Measurements from ENCODE around the gene RPL7A. TPM values are rescaled to one million over a fixed set of nuclear protein-coding genes. Genes with fewer than 3 reads are reported as not detected.
A peak's percentile ranks its signal among the peaks of the same experiment; 100 is the strongest.

The RPL7A gene
- polyA plus RNA-seq, 1 experiment, result 2,708 TPM

DNA sequence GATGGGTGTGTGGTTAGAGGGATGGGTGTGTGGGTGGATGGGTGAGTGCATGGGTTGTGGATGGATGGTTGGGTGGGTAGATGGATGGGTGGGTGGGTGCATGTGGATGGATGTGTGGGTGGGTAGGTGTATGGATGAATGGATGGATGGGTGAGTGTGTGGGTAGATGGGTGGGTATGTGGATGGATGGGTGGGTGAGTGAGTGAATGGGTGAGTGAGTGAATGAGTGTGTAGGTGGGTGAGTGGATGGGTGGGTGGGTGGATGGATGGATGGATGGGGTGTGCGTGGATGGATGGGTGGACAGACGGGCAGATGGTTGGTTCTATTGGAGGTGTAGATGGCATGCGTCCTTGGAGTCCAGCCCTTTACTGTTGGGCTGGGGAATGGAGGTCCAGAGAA is 45.4 kb downstream of the RPL7A start:
- H3K9me3 ChIP-seq (ENCODE audit: control insufficient read depth, insufficient read depth, low read length), result no peaks in the 10 kb centered on the region
- TF ChIP-seq, protein P1, sequence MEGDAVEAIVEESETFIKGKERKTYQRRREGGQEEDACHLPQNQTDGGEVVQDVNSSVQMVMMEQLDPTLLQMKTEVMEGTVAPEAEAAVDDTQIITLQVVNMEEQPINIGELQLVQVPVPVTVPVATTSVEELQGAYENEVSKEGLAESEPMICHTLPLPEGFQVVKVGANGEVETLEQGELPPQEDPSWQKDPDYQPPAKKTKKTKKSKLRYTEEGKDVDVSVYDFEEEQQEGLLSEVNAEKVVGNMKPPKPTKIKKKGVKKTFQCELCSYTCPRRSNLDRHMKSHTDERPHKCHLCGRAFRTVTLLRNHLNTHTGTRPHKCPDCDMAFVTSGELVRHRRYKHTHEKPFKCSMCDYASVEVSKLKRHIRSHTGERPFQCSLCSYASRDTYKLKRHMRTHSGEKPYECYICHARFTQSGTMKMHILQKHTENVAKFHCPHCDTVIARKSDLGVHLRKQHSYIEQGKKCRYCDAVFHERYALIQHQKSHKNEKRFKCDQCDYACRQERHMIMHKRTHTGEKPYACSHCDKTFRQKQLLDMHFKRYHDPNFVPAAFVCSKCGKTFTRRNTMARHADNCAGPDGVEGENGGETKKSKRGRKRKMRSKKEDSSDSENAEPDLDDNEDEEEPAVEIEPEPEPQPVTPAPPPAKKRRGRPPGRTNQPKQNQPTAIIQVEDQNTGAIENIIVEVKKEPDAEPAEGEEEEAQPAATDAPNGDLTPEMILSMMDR (IDR thresholded peaks at IDR 0.05; ENCODE audit: low read depth, low read length), result no peak
- H3K4me3 ChIP-seq (ENCODE audit: low read depth, low read length), result no peak overlapping the region
- no peak for DNase-seq (ENCODE audit: low read depth, low spot score)
- H3K27ac ChIP-seq (ENCODE audit: low read depth, low read length), result no peak overlapping the region
- H3K27me3 ChIP-seq (ENCODE audit: control insufficient read depth, insufficient read depth, low read length), result peaks cover 12% of the 10 kb centered on the region
- ChIA-PET POLR2A (no interaction called here), CTCF (no interaction called here)

DNA sequence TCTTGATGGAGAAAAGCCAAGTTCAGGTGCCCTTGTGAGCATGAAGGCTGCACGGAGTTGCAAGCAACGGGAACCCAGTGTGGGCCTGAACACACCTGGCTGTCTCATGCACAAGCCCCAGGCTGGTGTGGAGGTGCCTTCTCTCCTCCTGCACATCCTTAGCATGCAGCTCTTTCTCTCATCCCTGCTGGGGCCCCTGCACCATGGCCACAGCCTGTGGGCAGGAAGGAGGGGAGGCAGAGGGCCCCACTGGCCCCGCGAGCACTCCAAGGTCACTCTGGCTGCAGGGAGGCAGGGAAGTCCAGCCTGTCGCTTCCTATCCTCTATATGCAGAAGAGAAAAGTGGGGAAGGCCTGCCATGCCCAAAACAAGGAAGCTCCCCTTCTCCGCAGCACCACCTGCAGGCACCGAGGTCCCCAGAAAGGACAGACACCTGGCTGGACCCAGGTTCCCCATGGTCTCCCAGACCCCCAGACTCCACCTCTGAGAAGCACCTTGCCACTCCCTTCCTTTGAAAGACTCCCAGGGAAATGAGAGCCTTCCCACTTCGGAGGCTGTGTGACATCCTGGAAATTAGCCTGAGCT is 46.8 kb downstream of the RPL7A start:
- DNase-seq (ENCODE audit: low read depth, low spot score), result no peak
- TF ChIP-seq, protein P1 (IDR thresholded peaks at IDR 0.05; ENCODE audit: low read depth, low read length), result no peak
- H3K27ac ChIP-seq (ENCODE audit: low read depth, low read length), result no peak overlapping the region
- ChIA-PET POLR2A (no interaction called here), CTCF (interaction anchor here (1.2 to 1.7 kb wide), 2 partner anchors 18 to 90 kb away, joined by 3 to 4 read pairs; no protein-coding TSS in a partner anchor)
- no peak overlapping the region for H3K4me3 ChIP-seq (ENCODE audit: low read depth, low read length)
- H3K9me3 ChIP-seq (ENCODE audit: control insufficient read depth, insufficient read depth, low read length), result no peaks in the 10 kb centered on the region
- peaks cover 9% of the 10 kb centered on the region for H3K27me3 ChIP-seq (ENCODE audit: control insufficient read depth, insufficient read depth, low read length)

DNA sequence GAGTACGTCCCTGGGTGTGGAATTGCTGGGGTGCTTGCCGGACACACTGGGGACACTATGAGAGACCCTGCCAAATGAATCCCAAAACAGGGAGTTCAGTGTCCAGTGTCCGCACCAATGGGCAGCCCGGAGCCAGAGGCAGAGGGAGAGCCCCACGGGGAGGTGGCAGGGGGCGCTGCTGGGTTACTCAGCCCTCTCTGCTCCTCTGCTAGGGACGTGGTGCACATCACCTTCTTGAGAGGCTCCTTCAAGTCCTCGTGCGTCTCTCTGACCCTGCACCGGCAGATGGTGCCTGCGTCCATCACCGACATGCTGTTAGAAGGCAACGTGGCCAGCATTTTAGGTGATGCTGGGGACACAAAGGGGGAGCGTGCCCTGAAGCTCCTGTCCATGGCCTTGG is 48.9 kb downstream of the RPL7A start:
- Histone ChIP-seq H3K27me3 (ENCODE audit: control insufficient read depth, insufficient read depth, low read length) (peaks cover 9% of the 10 kb centered on the region), H3K9me3 (ENCODE audit: control insufficient read depth, insufficient read depth, low read length) (no peaks in the 10 kb centered on the region), H3K27ac (ENCODE audit: low read depth, low read length) (no peak overlapping the region), H3K4me3 (ENCODE audit: low read depth, low read length) (no peak overlapping the region)
- ChIA-PET CTCF (interaction anchor here (1.2 kb wide), 1 partner anchor 90 kb away, joined by 4 read pairs; no protein-coding TSS in a partner anchor), POLR2A (no interaction called here)
- TF ChIP-seq, protein P1 (IDR thresholded peaks at IDR 0.05; ENCODE audit: low read depth, low read length), result peak; percentile 44
- no peak for DNase-seq (ENCODE audit: low read depth, low spot score)

DNA sequence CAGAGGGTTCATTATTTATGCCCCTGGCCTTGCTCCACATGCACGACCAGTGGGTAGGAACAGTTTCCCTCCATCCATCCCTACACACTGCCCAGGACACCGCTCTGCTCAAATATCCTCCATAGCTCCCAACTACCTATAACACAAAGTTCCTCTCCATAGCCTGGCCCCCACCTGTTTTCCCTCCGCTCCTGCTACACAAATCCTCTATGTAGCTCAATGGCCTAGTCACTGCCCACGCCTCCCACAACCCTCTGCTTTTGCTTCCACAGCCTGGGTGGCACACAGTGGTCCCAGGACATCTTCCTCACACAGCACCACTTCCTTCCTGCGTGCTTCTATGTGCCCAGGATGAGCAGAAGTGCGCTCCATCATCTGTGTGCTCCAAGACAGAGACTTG is 49.4 kb downstream of the RPL7A start:
- ChIA-PET CTCF (interaction anchor here (1.2 kb wide), 1 partner anchor 89 kb away, joined by 4 read pairs; no protein-coding TSS in a partner anchor), POLR2A (no interaction called here)
- TF ChIP-seq, protein P1 (IDR thresholded peaks at IDR 0.05; ENCODE audit: low read depth, low read length), result no peak
- Histone ChIP-seq H3K27me3 (ENCODE audit: control insufficient read depth, insufficient read depth, low read length) (peaks cover 9% of the 10 kb centered on the region), H3K4me3 (ENCODE audit: low read depth, low read length) (no peak overlapping the region), H3K27ac (ENCODE audit: low read depth, low read length) (no peak overlapping the region), H3K9me3 (ENCODE audit: control insufficient read depth, insufficient read depth, low read length) (no peaks in the 10 kb centered on the region)
- no peak for DNase-seq (ENCODE audit: low read depth, low spot score)

DNA sequence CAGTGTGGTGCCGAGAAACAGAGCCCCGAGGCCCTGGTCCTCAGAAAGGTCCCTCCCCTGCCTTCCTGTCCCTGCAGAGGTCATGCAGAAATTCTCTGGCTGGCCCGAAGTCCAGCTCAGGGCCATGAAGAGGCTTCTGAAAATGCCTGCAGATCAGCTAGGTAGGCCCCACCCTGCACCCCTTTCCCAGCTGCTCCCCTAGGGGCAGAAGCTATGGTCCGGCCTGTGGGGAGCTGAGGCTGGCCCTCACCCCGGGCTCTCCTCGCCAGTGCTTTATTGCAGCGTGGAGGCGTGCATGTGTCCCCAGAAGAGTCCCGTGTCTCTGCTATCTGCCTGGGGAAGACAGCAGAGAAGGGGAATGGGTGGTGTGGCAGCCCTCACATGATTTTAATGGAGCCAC is 49.9 kb downstream of the RPL7A start:
- Histone ChIP-seq H3K27me3 (ENCODE audit: control insufficient read depth, insufficient read depth, low read length) (peaks cover 9% of the 10 kb centered on the region), H3K4me3 (ENCODE audit: low read depth, low read length) (no peak overlapping the region), H3K27ac (ENCODE audit: low read depth, low read length) (no peak overlapping the region), H3K9me3 (ENCODE audit: control insufficient read depth, insufficient read depth, low read length) (no peaks in the 10 kb centered on the region)
- TF ChIP-seq, protein P1 (IDR thresholded peaks at IDR 0.05; ENCODE audit: low read depth, low read length), result no peak
- ChIA-PET POLR2A (no interaction called here), CTCF (no interaction called here)
- no peak for DNase-seq (ENCODE audit: low read depth, low spot score)

Measured in AG04450 (cell line).